Measurements from ENCODE around the gene CYSRT1. TPM values are rescaled to one million over a fixed set of nuclear protein-coding genes. Genes with fewer than 3 reads are reported as not detected.
"Not testable (repeated sequence)": the region's sequence is repeated elsewhere in the genome, so short reads cannot be mapped to it uniquely, and the experiment has no call there.

The CYSRT1 gene
- polyA plus RNA-seq, 3 donors: 3.1 to 6.6 (median 5.6) TPM

DNA sequence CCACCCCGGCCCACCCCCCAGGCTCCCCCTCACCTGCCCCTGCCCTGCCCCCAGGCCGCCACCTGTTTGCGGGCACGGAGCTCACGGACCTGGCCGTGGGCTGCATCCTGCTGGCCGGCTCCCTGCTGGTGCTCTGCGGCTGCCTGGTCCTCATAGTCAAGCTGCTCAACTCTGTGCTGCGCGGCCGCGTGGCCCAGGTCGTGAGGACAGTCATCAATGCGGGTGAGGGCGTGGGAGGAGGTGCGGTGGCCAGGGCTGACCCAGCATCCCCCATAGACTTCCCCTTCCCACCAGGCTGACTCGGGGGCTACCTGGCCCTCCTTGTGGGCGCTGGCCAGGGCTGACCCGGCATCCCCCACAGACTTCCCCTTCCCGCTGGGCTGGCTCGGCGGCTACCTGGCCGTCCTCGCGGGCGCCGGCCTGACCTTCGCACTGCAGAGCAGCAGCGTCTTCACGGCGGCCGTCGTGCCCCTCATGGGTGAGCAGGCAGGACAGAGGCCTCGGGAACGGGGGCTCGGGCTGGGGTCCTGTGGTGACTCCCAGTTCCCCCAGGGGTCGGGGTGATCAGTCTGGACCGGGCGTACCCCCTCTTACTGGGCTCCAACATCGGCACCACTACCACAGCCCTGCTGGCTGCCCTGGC, 9.2 kb downstream of the CYSRT1 start:
- DNase-seq (ENCODE audit: low read depth in 3 of 3, low spot score in 2 of 3): no peak

DNA sequence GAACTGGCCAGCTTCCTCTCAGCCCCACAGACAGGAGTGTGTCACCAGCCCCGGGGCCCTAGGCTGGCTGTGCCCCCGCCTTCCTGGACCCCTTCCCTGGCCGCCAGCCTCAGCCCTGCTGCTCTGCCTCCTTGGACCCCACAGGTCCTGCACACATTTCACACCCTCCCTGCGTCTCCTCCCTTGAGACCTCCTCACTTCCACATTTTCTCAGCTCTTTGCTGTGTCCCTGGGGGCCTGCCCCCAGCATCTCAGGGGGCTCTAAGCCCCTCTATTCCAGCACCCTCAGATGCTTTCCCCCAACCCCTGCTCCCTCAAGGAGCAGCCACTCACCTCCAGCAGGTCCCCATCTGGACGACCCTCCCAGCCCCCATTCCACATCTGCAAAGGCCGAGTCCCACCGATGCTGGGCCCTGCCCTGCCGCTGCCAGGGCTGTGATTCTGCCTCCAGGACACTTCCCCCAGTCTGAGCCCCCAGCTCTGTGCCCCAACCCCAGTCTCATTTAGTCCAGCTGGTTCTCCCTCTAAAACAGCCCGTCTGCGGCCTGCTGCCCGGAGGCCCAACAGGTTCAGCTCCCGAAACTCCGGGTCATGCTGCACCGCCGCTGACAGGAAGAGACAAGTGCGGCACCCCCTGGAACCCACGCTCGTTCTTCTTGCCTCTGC, 9.9 kb downstream of the CYSRT1 start:
- DNase-seq (ENCODE audit: low read depth in 3 of 3, low spot score in 2 of 3): no peak

DNA sequence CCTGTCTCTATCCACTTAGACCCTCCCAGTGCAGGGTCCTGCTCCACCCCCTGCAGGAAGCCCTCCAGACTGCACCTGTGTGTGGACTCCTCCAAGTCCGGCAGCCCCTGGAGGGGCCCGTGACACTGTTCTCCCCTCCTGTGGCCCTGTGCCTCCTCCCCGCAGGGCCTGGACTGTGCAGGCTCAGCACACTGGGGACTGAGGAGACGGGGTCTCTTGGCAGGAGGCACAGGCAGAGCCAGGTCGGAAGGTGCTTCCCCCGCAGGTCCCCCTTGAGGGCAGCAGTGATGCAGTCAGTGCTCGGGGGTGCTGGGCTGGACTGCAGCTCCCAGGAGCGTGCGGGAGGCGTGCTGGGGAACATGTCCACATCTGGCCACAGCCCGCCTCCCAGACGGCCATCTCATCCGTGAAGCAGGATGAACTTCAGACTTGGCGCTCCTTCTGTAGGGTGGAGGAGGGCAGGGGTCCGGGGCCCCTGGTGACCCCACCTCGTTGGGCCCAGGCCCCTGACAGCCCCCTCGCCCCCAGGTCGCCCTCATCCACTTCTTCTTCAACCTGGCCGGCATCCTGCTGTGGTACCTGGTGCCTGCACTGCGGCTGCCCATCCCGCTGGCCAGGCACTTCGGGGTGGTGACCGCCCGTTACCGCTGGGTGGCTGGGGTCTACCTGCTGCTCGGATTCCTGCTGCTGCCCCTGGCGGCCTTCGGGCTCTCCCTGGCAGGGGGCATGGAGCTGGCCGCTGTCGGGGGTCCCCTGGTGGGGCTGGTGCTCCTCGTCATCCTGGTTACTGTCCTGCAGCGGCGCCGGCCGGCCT, 10.7 kb downstream of the CYSRT1 start:
- no peak for DNase-seq (ENCODE audit: low read depth in 3 of 3, low spot score in 2 of 3)

DNA sequence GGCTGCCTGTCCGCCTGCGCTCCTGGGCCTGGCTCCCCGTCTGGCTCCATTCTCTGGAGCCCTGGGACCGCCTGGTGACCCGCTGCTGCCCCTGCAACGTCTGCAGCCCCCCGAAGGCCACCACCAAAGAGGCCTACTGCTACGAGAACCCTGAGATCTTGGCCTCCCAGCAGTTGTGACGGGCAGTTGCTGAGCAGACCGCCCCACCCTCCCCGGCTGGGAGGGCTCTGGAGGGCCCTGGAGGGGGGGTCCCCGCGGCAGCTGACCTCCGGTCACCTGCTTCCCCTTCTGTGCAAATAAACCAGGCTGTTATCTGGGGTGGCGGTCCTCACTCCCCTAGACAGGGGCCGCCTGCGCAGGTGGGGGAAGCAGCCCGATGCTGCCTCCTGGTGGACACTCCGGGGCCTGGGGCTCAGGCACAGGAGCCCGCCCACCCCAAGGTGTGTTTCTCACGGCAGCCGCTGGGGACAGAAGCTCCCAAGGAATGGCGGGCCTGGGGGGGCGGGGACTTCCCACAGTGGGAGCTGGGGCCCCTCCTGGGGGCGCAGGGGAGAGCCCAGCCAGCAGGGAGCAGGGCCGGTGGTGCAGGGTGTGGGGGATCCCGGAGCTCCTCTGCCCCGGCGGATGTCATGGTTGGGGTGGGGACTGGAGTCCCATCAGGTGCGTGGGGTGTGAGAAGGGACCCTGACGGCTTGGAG, 11.4 kb downstream of the CYSRT1 start:
- DNase-seq (ENCODE audit: low read depth in 3 of 3, low spot score in 2 of 3): peak in 2 of 3 donors; percentile 66 to 71

DNA sequence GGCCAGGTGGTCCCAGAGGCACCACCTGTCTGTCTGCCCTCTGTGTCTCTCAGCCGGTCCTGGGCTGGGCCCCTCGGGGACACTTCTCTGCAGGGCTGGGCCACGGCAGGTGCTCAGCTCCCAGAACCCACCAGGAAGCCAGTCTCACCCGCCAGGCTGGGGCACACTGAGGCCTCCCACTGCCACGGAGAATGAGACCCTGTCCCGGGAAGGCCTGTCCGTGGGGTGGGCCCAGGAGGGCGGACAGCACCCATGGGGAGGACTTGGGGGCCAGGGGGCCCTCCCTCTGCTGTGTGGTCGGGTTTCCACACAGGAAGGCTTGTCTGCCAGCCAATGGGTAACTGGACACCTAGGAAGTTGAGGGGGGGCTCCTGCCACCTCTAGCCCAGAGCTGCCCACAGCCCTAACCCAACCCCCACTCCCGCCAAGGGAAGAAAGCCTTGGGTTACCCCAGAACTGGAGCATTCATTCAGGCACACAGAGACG, 12.0 kb downstream of the CYSRT1 start:
- no peak for DNase-seq (ENCODE audit: low read depth in 3 of 3, low spot score in 2 of 3)

DNA sequence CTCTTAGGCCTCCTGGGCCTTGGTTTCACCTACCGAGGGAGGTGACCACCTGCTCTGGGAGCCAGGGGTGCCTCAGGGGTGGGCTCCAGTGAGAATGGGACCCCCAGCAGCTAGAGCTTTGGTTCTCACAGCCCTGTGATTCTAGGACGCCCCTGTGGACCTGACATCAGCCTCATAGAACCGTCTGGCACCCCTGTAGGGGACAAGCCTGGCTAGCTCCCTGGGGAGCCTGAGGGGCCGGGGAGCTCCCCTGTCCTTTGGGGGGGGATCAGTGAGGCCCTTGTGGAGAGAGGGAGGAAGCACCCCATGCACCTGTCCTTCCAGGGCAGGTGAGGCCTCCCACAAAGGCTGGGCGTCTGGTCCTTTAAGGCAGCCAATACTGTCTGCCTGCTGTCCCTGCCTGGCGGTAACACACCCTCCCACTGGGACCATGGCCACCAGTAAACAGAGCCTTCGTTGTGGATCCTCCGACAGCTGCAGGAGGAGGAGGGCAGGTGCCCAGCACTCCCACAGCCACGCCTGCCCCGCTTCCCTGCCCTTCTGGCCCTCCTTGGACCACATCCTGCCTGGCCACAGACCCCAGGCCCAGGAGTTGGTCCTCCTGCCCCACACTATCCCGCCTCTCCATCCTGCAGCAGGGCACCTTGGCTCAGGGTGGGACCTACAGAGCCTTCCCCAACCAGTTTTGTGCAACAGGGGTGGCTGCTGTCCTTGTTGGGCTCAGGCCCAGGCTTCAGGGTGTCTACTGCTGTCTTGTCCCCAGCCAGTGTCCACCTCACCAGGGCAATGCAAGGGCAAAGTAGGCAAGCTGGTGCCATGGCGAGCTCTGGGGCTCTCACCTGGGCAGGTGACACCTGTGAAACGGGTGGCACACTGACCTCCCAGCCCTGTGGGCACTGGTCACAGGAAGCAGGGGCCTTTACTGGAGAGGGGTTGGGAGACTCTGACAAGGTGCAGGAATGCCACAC, 13.1 kb downstream of the CYSRT1 start:
- no peak for DNase-seq (ENCODE audit: low read depth in 3 of 3, low spot score in 2 of 3)

DNA sequence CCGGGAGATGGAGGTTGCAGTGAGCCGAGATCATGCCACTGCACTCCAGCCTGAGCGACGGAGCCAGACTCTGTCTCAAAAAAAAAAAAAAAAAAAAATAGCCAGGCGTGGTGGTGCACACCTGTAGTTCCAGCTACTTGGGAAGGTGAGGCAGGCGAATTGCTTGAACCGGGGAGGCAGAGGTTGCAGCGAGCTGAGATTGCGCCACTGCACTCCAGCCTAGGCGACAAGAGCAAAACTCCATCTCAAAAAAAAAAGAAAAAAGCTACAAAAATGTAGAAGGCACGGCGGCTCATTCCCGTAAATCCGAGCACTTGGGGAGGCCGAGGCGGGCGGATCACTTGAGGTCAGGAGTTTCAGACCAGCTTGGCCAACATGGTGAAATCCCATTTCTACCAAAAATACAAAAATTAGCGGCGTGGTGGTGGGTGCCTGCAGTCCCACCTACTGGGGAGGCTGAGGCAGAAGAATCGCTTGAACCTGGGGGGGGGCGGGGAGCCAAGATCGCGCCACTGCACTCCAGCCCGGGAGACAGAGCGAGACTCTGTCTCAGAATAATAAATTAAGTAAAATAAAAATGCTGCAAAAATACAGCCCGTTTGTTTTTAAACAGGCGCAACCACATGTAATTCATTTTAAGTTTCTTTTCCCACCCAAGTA, 14.7 kb downstream of the CYSRT1 start:
- not testable (repeated sequence) for DNase-seq (ENCODE audit: low read depth in 3 of 3, low spot score in 2 of 3)

DNA sequence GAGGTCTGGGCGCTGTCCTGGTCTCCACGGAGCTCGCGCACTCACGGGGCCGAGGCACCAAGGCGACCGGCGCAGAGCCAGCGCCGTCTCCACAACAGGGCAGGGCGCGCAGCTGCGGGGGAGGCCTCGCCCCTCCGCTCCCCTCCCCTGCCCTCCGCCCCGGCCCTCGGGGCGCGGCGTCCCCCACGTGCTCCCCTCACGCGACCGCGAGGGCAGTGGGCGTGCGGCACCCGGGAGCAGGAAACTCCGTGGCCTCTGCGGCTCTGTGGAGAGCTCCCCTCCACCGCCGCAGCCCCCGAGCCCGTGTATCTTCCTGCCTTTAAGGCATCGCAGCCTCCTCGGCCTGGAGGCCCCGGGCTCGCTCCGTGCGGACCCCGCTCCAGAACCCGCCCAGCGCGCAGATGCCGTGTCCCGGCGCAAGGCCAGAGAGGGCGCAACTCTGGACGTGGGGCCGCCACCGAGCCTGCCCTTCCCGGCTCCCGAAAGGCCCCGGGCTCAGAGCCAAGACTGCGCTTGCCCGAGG, 15.4 kb downstream of the CYSRT1 start:
- DNase-seq (ENCODE audit: low read depth in 3 of 3, low spot score in 2 of 3): peak in 1 of 3 donors; percentile 60

DNA sequence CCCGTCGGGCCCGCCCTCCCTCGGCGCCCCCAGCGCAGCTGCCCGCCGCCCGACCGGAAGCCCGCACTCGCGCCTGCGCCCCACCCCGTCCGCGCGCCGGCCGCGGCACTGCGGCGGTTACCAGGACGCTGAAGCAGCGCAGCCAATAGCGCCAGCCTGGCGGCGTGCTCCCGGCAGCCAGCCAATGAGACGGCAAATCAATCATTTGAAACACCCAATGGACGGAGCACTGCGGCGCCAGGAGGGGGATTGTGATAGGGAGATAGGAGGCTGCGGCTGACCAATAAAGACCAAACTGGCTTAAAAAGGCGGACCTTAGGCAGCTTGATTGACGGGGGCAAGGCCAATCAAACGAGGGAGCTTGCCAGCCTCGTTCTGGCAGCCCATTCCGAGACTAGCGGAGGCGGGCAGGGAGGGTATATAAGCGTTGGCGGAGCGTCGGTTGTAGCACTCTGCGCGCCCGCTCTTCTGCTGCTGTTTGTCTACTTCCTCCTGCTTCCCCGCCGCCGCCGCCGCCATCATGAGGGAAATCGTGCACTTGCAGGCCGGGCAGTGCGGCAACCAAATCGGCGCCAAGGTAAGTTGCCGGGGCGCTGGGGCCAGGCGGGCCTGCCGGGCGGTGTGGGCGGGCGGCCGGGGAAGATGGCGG, 16.0 kb downstream of the CYSRT1 start, which contains the start of gene TUBB4B:
TSS of gene TUBB4B (plus strand) at position 447 of the 649 bp plus-strand sequence. CDS start at position 521, 74 bp downstream.
- DNase-seq (ENCODE audit: low read depth in 3 of 3, low spot score in 2 of 3): peak; percentile 97 to 99 (median 98)

DNA sequence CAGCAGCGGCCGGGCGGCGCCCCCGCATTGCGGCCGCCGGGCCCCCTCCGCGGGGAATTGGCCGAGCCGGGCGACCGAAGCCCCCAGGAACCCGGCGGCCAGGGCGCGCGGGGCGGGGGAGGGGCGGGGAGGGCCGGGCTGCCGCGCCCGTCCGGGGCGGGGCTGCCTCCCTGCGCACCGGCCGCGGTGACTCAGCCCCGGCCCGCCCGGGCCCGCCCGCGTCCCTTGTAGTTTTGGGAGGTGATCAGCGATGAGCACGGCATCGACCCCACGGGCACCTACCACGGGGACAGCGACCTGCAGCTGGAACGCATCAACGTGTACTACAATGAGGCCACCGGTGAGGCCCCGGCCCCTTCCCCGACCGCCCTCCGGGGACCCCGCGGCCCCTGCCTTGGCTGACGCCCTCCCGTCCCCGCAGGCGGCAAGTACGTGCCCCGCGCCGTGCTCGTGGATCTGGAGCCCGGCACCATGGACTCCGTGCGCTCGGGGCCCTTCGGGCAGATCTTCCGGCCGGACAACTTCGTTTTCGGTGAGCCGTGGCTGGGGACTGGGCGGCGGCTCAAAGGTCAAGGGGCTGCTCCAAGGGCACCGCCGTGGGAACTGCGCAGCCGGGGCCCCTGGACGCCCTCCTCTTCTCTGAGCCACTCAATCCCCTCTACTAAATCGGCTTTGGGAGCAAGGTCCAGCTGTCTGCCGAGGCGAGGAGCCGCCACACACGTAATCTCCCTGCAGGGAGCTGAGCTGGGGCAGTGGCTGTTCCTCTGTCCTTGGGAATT, 16.7 kb downstream of the CYSRT1 start:
- no peak for DNase-seq (ENCODE audit: low read depth in 3 of 3, low spot score in 2 of 3)

DNA sequence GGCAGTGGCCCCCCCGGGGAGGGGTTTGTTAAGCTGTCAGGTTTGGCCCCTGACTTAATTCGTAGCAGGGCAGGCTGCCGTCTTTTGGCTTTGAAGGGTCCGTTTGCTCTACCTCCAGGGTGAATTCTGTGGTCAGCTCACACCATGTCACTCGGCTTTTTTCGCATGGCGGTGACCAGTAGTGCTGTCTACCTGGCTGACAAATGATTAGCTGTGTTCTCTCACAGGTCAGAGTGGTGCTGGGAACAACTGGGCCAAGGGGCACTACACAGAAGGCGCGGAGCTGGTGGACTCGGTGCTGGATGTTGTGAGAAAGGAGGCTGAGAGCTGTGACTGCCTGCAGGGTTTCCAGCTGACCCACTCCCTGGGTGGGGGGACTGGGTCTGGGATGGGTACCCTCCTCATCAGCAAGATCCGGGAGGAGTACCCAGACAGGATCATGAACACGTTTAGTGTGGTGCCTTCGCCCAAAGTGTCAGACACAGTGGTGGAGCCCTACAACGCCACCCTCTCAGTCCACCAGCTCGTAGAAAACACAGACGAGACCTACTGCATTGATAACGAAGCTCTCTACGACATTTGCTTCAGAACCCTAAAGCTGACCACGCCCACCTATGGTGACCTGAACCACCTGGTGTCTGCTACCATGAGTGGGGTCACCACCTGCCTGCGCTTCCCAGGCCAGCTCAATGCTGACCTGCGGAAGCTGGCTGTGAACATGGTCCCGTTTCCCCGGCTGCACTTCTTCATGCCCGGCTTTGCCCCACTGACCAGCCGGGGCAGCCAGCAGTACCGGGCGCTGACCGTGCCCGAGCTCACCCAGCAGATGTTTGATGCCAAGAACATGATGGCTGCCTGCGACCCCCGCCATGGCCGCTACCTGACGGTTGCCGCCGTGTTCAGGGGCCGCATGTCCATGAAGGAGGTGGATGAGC, 17.6 kb downstream of the CYSRT1 start:
- no peak for DNase-seq (ENCODE audit: low read depth in 3 of 3, low spot score in 2 of 3)

DNA sequence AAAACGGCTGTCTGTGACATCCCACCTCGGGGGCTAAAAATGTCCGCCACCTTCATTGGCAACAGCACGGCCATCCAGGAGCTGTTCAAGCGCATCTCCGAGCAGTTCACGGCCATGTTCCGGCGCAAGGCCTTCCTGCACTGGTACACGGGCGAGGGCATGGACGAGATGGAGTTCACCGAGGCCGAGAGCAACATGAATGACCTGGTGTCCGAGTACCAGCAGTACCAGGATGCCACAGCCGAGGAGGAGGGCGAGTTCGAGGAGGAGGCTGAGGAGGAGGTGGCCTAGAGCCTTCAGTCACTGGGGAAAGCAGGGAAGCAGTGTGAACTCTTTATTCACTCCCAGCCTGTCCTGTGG, 18.3 kb downstream of the CYSRT1 start:
- not testable (repeated sequence) for DNase-seq (ENCODE audit: low read depth in 3 of 3, low spot score in 2 of 3)

DNA sequence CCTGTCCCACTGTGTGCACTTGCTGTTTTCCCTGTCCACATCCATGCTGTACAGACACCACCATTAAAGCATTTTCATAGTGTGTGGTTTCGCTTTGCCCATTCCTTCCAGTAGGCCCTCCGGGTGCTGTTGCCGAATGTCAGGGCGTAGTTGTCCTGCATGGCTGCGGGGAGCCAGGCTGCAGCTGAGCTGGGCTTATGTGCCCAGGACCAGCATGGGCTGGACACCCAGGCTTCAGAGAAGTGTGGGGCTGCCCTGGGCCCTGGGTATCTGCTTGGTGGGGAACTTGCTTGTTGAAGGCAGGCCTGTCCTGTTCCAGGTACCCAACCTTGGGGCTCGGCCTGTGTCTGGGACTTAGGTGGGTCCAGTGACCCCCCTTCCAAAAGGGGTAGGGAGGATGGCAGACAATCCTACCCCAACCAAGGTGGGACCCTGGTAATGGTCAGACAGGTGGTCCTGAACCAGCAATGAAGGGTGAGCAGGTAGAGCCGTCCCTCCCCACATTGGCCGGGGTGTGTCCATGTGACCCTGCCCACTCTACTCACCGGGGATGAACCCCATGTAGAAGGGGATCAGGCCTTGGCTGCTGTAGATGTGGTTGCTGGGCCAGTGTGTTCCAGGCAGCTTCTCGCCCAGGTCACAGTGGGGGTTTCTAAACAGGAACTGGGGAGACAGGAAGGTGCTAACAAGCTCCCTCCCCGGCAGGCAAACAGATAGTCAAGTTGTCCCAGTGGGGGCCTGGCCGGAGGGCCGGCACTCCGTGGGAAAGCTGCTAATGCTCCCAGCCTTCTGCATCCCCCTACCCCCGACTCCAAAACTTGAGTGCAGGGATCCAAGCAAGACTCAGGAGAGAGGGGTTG, 18.9 kb downstream of the CYSRT1 start:
- no peak for DNase-seq (ENCODE audit: low read depth in 3 of 3, low spot score in 2 of 3)

DNA sequence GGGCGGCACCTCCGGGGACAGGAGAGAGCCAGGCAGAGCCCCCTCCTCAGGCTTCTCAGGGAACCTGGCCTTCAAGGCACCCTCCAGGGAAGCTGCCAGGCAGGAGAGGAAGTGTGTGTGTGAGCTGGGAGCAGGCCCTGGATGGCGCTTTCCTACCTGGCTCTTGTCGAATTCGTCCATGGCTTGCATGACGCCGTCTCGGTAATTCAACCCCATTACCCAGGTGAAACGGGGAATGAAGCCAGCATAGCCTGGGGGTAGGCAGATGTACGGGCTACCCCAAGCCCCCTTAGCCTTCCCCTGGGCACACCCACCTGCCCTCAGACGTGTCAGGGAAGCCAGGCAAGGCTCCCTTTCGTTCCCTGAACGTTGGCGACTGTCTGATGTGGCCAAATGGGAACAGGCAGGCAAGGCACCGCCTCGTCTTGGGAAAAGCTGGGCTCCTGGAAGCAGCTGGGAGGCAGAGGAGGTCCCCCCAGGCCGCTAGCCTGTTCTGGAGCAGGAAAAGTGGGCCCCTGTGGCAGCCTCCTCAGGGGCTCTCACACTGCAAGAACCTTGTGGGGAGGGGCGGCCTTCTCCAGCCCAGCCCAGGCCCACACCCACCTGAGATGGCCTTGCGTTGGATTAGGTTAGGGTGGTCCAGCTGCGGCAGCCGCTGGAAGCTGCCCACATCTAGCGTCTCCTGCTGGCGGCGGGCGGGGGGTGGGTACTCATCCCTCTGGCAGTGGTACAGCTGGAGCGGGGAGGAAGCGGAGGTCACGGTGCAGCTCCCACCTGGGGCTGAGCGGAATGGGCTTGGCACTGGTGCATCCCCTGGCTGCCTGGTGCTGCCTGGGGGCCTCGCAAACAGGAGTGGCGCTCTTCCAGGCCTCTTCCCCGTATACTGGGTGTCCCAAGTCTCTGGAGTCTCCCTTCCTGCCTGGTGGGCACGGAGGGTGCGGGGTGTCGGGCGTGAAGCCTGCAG, 19.8 kb downstream of the CYSRT1 start:
- DNase-seq (ENCODE audit: low read depth in 3 of 3, low spot score in 2 of 3): no peak
